Neuronal stem cell (in vitro differentiated cells): Measurements from ENCODE around the gene RINT1.

Experiments used
- DNase-seq: peaks from one replicate; pipeline ENCODE4 v3.0.0-alpha.2; 2013; ENCODE audit warnings: low spot score
- H2AFZ ChIP-seq: one replicate; pipeline ENCODE4 v1.6.1; 2013; ENCODE audit warnings: mild to moderate bottlenecking, low read length, inconsistent platforms
- H2AK5ac ChIP-seq: 2 replicates; pipeline ENCODE4 v1.6.1; 2013; ENCODE audit warnings: low read depth, mild to moderate bottlenecking, inconsistent platforms, low read length, moderate library complexity, mixed read lengths
- H2BK120ac ChIP-seq: 2 replicates; pipeline ENCODE4 v1.6.1; 2013; ENCODE audit warnings: low read depth, mild to moderate bottlenecking, inconsistent platforms, low read length, moderate library complexity, mixed read lengths
- H2BK12ac ChIP-seq: one replicate; pipeline ENCODE4 v1.6.1; 2013; ENCODE audit warnings: low read length, inconsistent platforms
- H2BK15ac ChIP-seq: 2 replicates; pipeline ENCODE4 v1.6.1; 2013; ENCODE audit warnings: mild to moderate bottlenecking, low read length, inconsistent platforms, mixed read lengths
- H2BK5ac ChIP-seq: one replicate; pipeline ENCODE4 v1.6.1; 2013; ENCODE audit warnings: inconsistent platforms, mild to moderate bottlenecking, low read length, moderate library complexity
- H3K14ac ChIP-seq: one replicate; pipeline ENCODE4 v1.6.1; 2013; ENCODE audit warnings: low read length, inconsistent platforms
- H3K18ac ChIP-seq: 2 replicates; pipeline ENCODE4 v1.6.1; 2013; ENCODE audit warnings: low read length, inconsistent platforms
- H3K23ac ChIP-seq: 2 replicates; pipeline ENCODE4 v1.6.1; 2013; ENCODE audit warnings: low read depth, mild to moderate bottlenecking, mixed read lengths, low read length, inconsistent platforms; ENCODE audit not compliant: poor library complexity
- H3K27ac ChIP-seq: replicated peaks from 3 replicates; pipeline ENCODE4 v1.5.1; 2013; ENCODE audit warnings: low read length, inconsistent platforms
- H3K27me3 ChIP-seq, 3 experiments: 2 replicates each; pipeline ENCODE4 v1.6.1; 2013; ENCODE audit warnings: low read length in 3 of 3, mild to moderate bottlenecking in 2 of 3, inconsistent platforms in 1 of 3, low read depth in 1 of 3, mixed read lengths in 1 of 3, moderate library complexity in 1 of 3; ENCODE audit not compliant: control insufficient read depth in 3 of 3, insufficient read depth in 3 of 3
- H3K36me3 ChIP-seq, 2 donors: replicated peaks in 1 of 2; 2 replicates each; pipeline ENCODE4 v1.6.1; 2013; ENCODE audit warnings: low read length in 2 of 2; ENCODE audit not compliant: control insufficient read depth in 2 of 2, insufficient read depth in 2 of 2
- H3K4ac ChIP-seq: 2 replicates; pipeline ENCODE4 v1.6.1; 2013; ENCODE audit warnings: inconsistent platforms, mild to moderate bottlenecking, low read length, moderate library complexity
- H3K4me1 ChIP-seq, 2 donors: 1 replicate in 1 of 2; 2 replicates in 1 of 2; pipeline ENCODE4 v1.6.1; 2013; ENCODE audit warnings: low read length in 2 of 2, low read depth in 1 of 2; ENCODE audit not compliant: control insufficient read depth in 2 of 2, insufficient read depth in 1 of 2
- H3K4me2 ChIP-seq: one replicate; pipeline ENCODE4 v1.6.1; 2013; ENCODE audit warnings: mild to moderate bottlenecking, low read length, inconsistent platforms; ENCODE audit not compliant: insufficient read depth, poor library complexity, severe bottlenecking
- H3K4me3 ChIP-seq, 2 donors: 2 replicates each; pipeline ENCODE4 v1.5.1; 2013; ENCODE audit warnings: low read length in 2 of 2, mild to moderate bottlenecking in 2 of 2, inconsistent platforms in 1 of 2, moderate library complexity in 1 of 2
- H3K79me1 ChIP-seq: one replicate; pipeline ENCODE4 v1.6.1; 2013; ENCODE audit warnings: low read depth, mild to moderate bottlenecking, inconsistent platforms, low read length, moderate library complexity
- H3K9ac ChIP-seq: one replicate; pipeline ENCODE4 v1.6.1; 2013; ENCODE audit warnings: mild to moderate bottlenecking, low read depth, low read length, inconsistent platforms; ENCODE audit not compliant: poor library complexity
- H3K9me3 ChIP-seq, 2 donors: replicated peaks in 1 of 2; 2 replicates each; pipeline versions ENCODE3 to v1.6.1; 2013; ENCODE audit warnings: low read length in 2 of 2, mild to moderate bottlenecking in 2 of 2, inconsistent platforms in 1 of 2, low read depth in 1 of 2, mixed read lengths in 1 of 2, moderate library complexity in 1 of 2; ENCODE audit not compliant: control insufficient read depth in 2 of 2, insufficient read depth in 1 of 2
- H4K8ac ChIP-seq: one replicate; pipeline ENCODE4 v1.6.1; 2013; ENCODE audit warnings: low read depth, mild to moderate bottlenecking, inconsistent platforms, low read length, moderate library complexity
- H4K91ac ChIP-seq: one replicate; pipeline ENCODE4 v1.6.1; 2013; ENCODE audit warnings: low read length, low read depth, mild to moderate bottlenecking, inconsistent platforms; ENCODE audit not compliant: poor library complexity
- WGBS, 2 donors: extraction: QIAGEN DNeasy Blood & Tissue Kit; methylation state at CpG; one replicate each; pipeline ENCODE4 v1.1.7; 2013; ENCODE audit warnings: missing lambda C conversion rate in 2 of 2, mixed read lengths in 1 of 2; ENCODE audit not compliant: insufficient read length in 2 of 2, insufficient replicate concordance in 1 of 2; ENCODE audit errors: extremely low coverage in 2 of 2; 5-methylcytosine and 5-hydroxymethylcytosine counted together

RINT1 gene

DNA sequence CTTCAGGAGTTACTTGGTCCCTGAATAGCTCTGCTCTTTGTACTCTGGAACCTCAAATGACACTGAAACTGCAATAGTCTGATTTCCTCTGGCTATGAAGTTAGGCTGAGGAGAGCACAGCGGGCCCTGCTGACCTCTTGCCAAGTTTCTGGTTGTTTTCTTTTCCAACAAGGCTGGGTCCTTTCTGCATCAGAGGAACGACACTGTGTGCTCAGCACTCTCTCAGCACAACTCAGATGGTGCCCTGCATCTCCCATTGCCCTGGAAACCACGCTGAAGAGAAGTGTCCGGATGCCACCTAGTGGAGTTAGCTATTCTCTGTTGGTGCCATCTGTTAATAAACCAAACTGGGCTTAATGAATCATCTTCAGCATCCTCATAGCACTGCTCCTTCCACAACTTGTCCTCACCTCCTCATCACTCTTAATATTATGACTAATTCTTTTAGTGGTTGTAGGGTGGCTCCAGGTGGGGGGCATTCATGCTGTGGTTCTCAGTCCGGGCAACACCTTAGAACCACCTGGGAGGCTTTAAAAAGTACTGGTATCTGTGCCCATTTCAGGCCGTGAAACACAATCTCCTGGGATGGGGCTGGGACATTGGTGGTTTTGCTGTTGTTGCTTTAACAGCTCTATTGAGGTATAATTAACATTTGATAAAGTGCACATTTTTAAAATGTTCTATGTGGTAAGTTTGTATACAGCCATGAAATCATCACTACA, 57.5 kb downstream of the RINT1 start:
- Histone ChIP-seq H3K14ac (no peak overlapping the region), H3K4me1 (no peaks in the 10 kb centered on the region), H3K79me1 (no peaks in the 10 kb centered on the region), H2AFZ (peak overlapping the region; percentile 72), H3K9ac (no peak overlapping the region), H2BK5ac (no peak overlapping the region), H3K23ac (no peak overlapping the region), H3K9me3 (no peaks in the 10 kb centered on the region), H2BK15ac (no peak overlapping the region), H2BK12ac (no peak overlapping the region), H3K18ac (no peak overlapping the region), H4K8ac (no peak overlapping the region), H2AK5ac (no peak overlapping the region), H2BK120ac (no peak overlapping the region), H3K4me2 (no peak overlapping the region), H3K4ac (no peak overlapping the region), H4K91ac (no peak overlapping the region), H3K27ac (no peak overlapping the region), H3K27me3 (no peaks in the 10 kb centered on the region), H3K4me3 (no peak overlapping the region), H3K36me3 (no peaks in the 10 kb centered on the region)
- WGBS, 2 donors: no CpG with 5 or more reads among the region's 6 CpGs
- DNase-seq: peak; percentile 43

DNA sequence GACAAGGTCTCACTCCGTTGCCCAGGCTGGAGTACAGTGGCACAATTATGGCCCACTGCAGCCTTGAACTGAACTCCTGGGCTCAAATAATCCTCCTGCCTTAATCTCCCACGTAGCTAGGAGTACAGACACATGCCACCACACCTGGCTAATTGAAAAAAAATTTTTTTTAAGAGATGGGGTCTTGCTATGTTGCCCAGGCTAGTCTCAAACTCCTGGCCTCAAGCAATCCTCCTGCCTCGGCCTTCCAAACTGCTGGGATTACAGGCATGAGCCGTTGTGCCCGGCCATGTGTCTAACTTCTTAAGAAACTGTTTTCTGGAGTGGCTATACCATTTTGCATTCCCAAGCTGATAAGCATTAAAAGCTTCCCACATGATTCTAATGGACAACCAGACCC, 58.8 kb downstream of the RINT1 start:
- Histone ChIP-seq H4K8ac (no peak overlapping the region), H2BK12ac (no peak overlapping the region), H3K9me3 (no peaks in the 10 kb centered on the region), H3K27me3 (no peaks in the 10 kb centered on the region), H3K4me1 (no peaks in the 10 kb centered on the region), H3K4ac (no peak overlapping the region), H3K14ac (no peak overlapping the region), H2BK120ac (no peak overlapping the region), H3K79me1 (no peaks in the 10 kb centered on the region), H3K9ac (no peak overlapping the region), H2AK5ac (no peak overlapping the region), H2BK5ac (no peak overlapping the region), H2AFZ (no peak overlapping the region), H3K36me3 (no peaks in the 10 kb centered on the region), H3K4me3 (no peak overlapping the region), H3K27ac (no peak overlapping the region), H4K91ac (no peak overlapping the region), H3K18ac (no peak overlapping the region), H3K4me2 (no peak overlapping the region), H2BK15ac (no peak overlapping the region), H3K23ac (no peak overlapping the region)
- WGBS, 2 donors: no CpG with 5 or more reads among the region's 5 CpGs
- no peak for DNase-seq

DNA sequence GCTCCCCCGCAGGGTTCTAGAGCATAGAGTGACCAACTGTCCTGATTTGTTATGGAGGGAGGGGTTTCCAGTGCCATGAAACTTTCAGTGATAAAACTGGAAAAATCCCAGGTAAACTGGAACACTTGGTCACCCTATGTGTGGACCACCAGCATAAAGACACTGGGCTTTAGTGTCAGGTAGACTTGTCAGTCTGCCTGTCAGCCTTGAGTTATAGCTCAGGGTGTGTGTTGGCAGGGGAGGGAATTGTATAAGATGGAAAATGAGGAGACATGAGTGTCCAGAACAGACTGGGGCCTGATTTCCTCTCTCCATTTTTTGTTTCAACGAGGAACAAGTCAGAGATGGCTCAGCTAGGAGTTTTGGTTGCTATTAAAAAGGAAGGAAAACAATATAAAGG, 59.5 kb downstream of the RINT1 start:
- no peak overlapping the region for H2BK15ac ChIP-seq
- no peak overlapping the region for H3K4me2 ChIP-seq
- no peak overlapping the region for H2BK5ac ChIP-seq
- H3K36me3 ChIP-seq: no peaks in the 10 kb centered on the region
- DNase-seq: no peak
- no peak overlapping the region for H3K23ac ChIP-seq
- no peaks in the 10 kb centered on the region for H3K9me3 ChIP-seq
- WGBS, 2 donors: no CpG with 5 or more reads among the region's 2 CpGs
- H3K79me1 ChIP-seq: no peaks in the 10 kb centered on the region
- no peak overlapping the region for H4K91ac ChIP-seq
- H2BK120ac ChIP-seq: no peak overlapping the region
- no peak overlapping the region for H3K27ac ChIP-seq
- H2BK12ac ChIP-seq: no peak overlapping the region
- H3K4ac ChIP-seq: no peak overlapping the region
- no peak overlapping the region for H3K4me3 ChIP-seq
- no peak overlapping the region for H3K14ac ChIP-seq
- no peak overlapping the region for H3K18ac ChIP-seq
- no peak overlapping the region for H4K8ac ChIP-seq
- no peak overlapping the region for H3K9ac ChIP-seq
- H3K27me3 ChIP-seq: no peaks in the 10 kb centered on the region
- no peak overlapping the region for H2AFZ ChIP-seq
- no peak overlapping the region for H2AK5ac ChIP-seq
- no peaks in the 10 kb centered on the region for H3K4me1 ChIP-seq

DNA sequence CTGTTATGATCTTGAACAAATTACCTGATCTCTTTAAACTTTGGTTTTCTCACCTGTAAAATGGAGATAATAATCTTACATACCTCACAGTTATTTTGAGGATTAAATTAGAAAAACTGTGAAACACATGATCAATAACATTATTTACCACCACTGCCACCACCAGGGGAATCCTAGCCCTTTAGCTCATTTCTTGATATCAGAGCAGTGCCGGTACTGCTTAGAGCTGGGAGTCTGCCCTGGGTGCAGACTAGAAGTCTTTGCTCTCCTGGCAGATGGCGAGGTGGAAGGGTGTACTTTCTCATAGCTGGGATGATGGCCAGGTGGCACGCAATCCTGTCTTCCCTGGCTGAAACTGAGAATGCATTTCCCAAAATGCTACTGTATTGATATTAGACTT, 62.0 kb downstream of the RINT1 start:
- H3K27ac ChIP-seq: no peak overlapping the region
- H3K4me3 ChIP-seq: no peak overlapping the region
- WGBS, 2 donors: no CpG with 5 or more reads among the region's 3 CpGs
- H2BK12ac ChIP-seq: no peak overlapping the region
- no peak overlapping the region for H2BK15ac ChIP-seq
- H2AFZ ChIP-seq: no peak overlapping the region
- H4K8ac ChIP-seq: no peak overlapping the region
- H3K4me2 ChIP-seq: no peak overlapping the region
- no peak overlapping the region for H4K91ac ChIP-seq
- no peak for DNase-seq
- H2BK5ac ChIP-seq: no peak overlapping the region
- H3K14ac ChIP-seq: no peak overlapping the region
- H3K23ac ChIP-seq: no peak overlapping the region
- no peak overlapping the region for H3K18ac ChIP-seq
- no peaks in the 10 kb centered on the region for H3K79me1 ChIP-seq
- H2AK5ac ChIP-seq: no peak overlapping the region
- no peaks in the 10 kb centered on the region for H3K9me3 ChIP-seq
- no peaks in the 10 kb centered on the region for H3K4me1 ChIP-seq
- H3K9ac ChIP-seq: no peak overlapping the region
- H2BK120ac ChIP-seq: no peak overlapping the region
- H3K36me3 ChIP-seq: no peaks in the 10 kb centered on the region
- H3K4ac ChIP-seq: no peak overlapping the region
- no peaks in the 10 kb centered on the region for H3K27me3 ChIP-seq
